Common myeloid progenitor, CD34-positive (primary cell): Measurements from ENCODE around the gene TMEM163.

Experiments used
- CTCF ChIA-PET: fragments of 350-600 bp; sonication (Branson Sonifier 250); formaldehyde crosslinking; loops from one replicate; lab custom pipeline; 2021; ENCODE audit warnings: antibody characterized with exemption; lab: Charles Lee
- POLR2A ChIA-PET: fragments of 350-600 bp; sonication (Branson Sonifier 250); formaldehyde crosslinking; loops from one replicate; lab custom pipeline; 2021; ENCODE audit warnings: antibody characterized with exemption; lab: Charles Lee
- DNase-seq, 3 donors: peaks; one replicate each; pipeline versions ENCODE4 v3.0.0 to v3.0.0-alpha.2; 2013
- H3K27ac ChIP-seq, 2 experiments: 1 replicate in 1 of 2; 2 replicates in 1 of 2; pipeline ENCODE4 v1.7.0; 2013; ENCODE audit warnings: inconsistent platforms in 2 of 2, low read length in 2 of 2, mild to moderate bottlenecking in 2 of 2, low read depth in 1 of 2, moderate library complexity in 1 of 2; ENCODE audit not compliant: severe bottlenecking in 2 of 2, insufficient read depth in 1 of 2, poor library complexity in 1 of 2
- H3K27me3 ChIP-seq, 5 experiments: replicated peaks in 2 of 5; 1 replicate in 3 of 5; 2 replicates in 2 of 5; pipeline versions ENCODE4 v1.6.1 to v1.7.0; 2013; ENCODE audit warnings: low read length in 4 of 5, mild to moderate bottlenecking in 2 of 5, moderate library complexity in 2 of 5, inconsistent platforms in 1 of 5; ENCODE audit not compliant: insufficient read depth in 5 of 5, control insufficient read depth in 4 of 5
- H3K36me3 ChIP-seq, 4 experiments: 1 replicate in 2 of 4; 2 replicates in 2 of 4; pipeline versions ENCODE4 v1.6.1 to v1.7.0; 2013; ENCODE audit warnings: low read length in 3 of 4, control low read depth in 1 of 4, mild to moderate bottlenecking in 1 of 4; ENCODE audit not compliant: control insufficient read depth in 4 of 4, insufficient read depth in 4 of 4
- H3K4me1 ChIP-seq, 4 experiments: 1 replicate in 3 of 4; 2 replicates in 1 of 4; pipeline versions ENCODE4 v1.6.1 to v1.7.1; 2013; ENCODE audit warnings: low read length in 3 of 4, mild to moderate bottlenecking in 3 of 4, control low read depth in 1 of 4, inconsistent platforms in 1 of 4, moderate library complexity in 1 of 4; ENCODE audit not compliant: control insufficient read depth in 4 of 4, insufficient read depth in 4 of 4; ENCODE audit errors: control extremely low read depth in 1 of 4
- H3K4me3 ChIP-seq, 7 experiments: 1 replicate in 4 of 7; 2 replicates in 3 of 7; pipeline versions ENCODE4 v1.5.1 to v1.7.0; 2013; ENCODE audit warnings: mild to moderate bottlenecking in 7 of 7, low read length in 6 of 7, moderate library complexity in 6 of 7, inconsistent platforms in 2 of 7, low read depth in 2 of 7, control low read depth in 1 of 7; ENCODE audit not compliant: insufficient read depth in 4 of 7, control insufficient read depth in 1 of 7; ENCODE audit errors: extremely low read depth in 1 of 7
- H3K9me3 ChIP-seq, 5 experiments: 1 replicate in 4 of 5; 2 replicates in 1 of 5; pipeline versions ENCODE4 v1.6.1 to v1.7.1; 2013; ENCODE audit warnings: low read length in 4 of 5, mild to moderate bottlenecking in 2 of 5, inconsistent platforms in 1 of 5, low read depth in 1 of 5, moderate library complexity in 1 of 5; ENCODE audit not compliant: control insufficient read depth in 4 of 5, insufficient read depth in 2 of 5; ENCODE audit errors: control extremely low read depth in 1 of 5
- WGBS: methylation state at CpG from one replicate; pipeline ENCODE4 v1.1.5; 2013; ENCODE audit not compliant: insufficient coverage; 5-methylcytosine and 5-hydroxymethylcytosine counted together

The TMEM163 gene

DNA sequence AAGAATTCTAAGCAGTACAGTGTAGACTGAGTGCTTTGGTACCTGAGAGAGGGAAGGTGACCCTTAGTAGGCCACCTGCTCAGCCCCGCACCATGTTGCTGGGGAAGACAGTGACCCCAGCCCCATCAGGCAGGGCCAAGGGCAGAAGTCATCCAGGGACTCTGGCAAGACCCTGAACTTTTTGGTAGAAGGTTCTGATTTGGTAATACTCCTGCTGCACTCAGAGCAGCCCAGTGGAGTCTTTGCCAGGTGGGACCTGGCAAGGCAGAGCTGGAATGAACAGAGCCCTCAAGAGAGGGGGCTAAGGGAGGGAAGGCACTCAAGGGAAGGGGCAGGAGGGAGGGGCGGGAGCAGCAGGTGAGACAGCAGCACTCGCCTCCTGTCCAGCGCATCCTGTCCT is 273.7 kb downstream of the TMEM163 start:
- POLR2A ChIA-PET = interaction anchor here (0.5 kb wide), 1 partner anchor 1598 kb away, joined by 3 read pairs; no protein-coding TSS in a partner anchor
- H3K27me3 ChIP-seq = no peaks in the 10 kb centered on the region
- H3K27ac ChIP-seq = no peak overlapping the region
- WGBS = 100% methylated on average over 4 of the region's 4 CpGs
- peaks cover 0 to 50% (median 17%) of the 10 kb centered on the region in 4 experiments for H3K36me3 ChIP-seq
- no peaks in the 10 kb centered on the region for H3K4me1 ChIP-seq
- no peaks in the 10 kb centered on the region for H3K9me3 ChIP-seq
- CTCF ChIA-PET = no interaction called here
- H3K4me3 ChIP-seq = no peak overlapping the region
- DNase-seq = no peak

DNA sequence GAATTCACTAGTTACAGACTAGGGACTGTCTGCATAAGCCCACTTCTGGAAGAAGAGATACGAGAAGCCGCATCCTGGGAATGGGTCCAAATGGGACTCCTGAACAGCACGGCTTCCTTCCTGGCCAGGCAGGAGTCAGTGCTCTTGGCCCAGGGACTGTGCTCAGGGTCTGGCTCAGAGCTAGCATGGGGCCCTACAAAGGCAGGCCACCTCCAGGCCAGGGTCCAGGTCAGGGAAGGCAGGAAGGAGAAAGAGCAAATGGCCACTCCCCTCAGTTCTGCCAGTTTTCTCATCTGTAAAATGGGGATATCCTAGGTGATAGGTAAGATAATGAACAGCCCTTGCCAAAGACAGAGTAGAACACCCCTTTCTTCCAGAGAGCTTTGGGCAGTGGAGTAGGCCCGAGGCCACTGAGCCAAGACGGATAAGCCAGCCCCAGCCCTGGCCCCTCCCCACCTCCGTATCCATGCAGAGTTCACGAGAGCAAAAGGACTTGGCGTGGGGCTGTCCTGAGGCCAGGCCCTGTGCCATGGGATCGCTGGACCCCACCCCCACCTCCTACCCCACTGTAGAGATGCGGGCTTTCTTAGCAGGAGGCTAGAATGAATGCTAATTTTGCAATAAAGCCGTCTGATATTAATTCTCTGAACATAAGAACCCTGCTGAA is 274.9 kb downstream of the TMEM163 start:
- 84% methylated on average over 5 of the region's 11 CpGs for WGBS
- DNase-seq = no peak
- H3K27ac ChIP-seq = no peak overlapping the region
- H3K36me3 ChIP-seq = peaks cover 0 to 49% (median 19%) of the 10 kb centered on the region in 4 experiments
- no peaks in the 10 kb centered on the region for H3K9me3 ChIP-seq
- no peak overlapping the region for H3K4me3 ChIP-seq
- H3K27me3 ChIP-seq = no peaks in the 10 kb centered on the region
- CTCF ChIA-PET = interaction anchor here (0.7 kb wide), 1 partner anchor 10 kb away, joined by 3 read pairs; no protein-coding TSS in a partner anchor
- POLR2A ChIA-PET = no interaction called here
- H3K4me1 ChIP-seq = no peaks in the 10 kb centered on the region

DNA sequence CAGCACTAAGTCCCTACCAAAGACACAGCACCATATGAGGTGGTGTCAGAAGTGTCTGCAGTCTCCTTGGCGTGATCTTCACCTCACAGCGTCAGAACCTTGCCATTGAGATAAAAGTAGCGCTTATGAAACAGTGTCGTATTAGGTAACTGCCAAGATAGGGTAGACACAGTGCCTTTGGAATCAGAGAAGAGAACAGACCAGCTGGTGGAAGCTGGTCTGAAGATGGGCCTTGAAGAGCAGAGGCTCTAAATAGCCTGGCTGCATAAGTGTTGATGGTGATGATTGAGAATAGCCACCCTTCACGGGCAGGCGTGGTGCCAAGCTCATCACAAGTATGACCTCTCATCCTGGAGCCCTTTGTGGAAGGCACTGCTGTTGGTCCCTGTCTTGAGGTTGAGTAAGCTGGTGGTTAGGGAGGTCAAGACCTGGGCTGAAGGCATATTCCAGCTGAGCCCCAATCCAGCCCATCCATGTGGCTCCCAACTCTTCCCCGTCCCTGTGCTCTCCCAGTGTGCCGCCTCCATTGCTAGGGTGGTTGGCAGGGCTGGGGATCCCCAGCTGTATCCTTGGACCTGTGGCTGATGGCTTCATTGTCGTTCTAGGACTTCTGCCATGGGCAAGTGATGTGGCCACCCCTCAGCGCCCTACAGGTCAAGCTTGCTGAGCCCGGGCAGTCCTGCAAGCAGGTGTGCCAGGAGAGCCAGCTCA is 277.5 kb downstream of the TMEM163 start:
- WGBS = 100% methylated on average over 11 of the region's 11 CpGs
- ChIA-PET POLR2A (no interaction called here), CTCF (interaction anchor here (1.0 to 2.3 kb wide), 5 partner anchors 10 to 460 kb away, joined by 3 to 9 read pairs (median 3); no protein-coding TSS in a partner anchor)
- no peaks in the 10 kb centered on the region for H3K27me3 ChIP-seq
- DNase-seq = no peak
- no peak overlapping the region for H3K4me3 ChIP-seq
- H3K27ac ChIP-seq = no peak overlapping the region
- H3K36me3 ChIP-seq = peaks cover 0 to 45% (median 9%) of the 10 kb centered on the region in 4 experiments
- no peaks in the 10 kb centered on the region for H3K4me1 ChIP-seq
- no peaks in the 10 kb centered on the region for H3K9me3 ChIP-seq

DNA sequence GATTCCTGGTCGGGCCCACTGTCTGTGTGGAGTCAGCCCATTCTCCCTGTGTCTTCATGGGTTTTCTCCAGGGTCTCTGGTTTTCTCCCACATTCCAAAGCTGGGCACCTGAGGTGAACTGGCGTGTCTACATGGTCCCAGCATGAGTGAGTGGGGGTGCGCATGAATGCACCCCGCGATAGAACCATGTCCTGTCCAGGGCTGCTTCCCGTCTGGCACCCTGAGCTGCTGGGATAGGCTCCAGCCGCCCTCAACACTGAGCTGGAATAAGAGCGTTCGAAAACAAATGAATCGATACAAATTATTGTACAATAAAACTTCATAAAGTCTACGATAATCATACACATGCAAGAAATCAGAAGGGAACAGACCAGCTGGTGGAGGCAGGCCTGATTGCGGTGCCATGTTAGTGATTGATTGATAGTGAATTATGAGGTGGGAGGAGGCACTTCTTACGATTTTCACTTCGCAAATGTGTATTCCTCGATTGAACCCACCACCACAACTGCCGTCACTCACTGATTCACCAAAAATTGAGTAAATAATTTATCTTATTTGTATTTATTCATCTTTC is 278.4 kb downstream of the TMEM163 start:
- H3K27me3 ChIP-seq = no peaks in the 10 kb centered on the region
- no peak for DNase-seq
- peaks cover 0 to 45% (median 10%) of the 10 kb centered on the region in 4 experiments for H3K36me3 ChIP-seq
- ChIA-PET CTCF (interaction anchor here (1.0 to 1.3 kb wide), 3 partner anchors 10 to 460 kb away, joined by 3 to 6 read pairs (median 3); no protein-coding TSS in a partner anchor), POLR2A (no interaction called here)
- H3K4me3 ChIP-seq = no peak overlapping the region
- H3K9me3 ChIP-seq = no peaks in the 10 kb centered on the region
- no peaks in the 10 kb centered on the region for H3K4me1 ChIP-seq
- 99% methylated on average over 7 of the region's 16 CpGs for WGBS
- H3K27ac ChIP-seq = no peak overlapping the region

DNA sequence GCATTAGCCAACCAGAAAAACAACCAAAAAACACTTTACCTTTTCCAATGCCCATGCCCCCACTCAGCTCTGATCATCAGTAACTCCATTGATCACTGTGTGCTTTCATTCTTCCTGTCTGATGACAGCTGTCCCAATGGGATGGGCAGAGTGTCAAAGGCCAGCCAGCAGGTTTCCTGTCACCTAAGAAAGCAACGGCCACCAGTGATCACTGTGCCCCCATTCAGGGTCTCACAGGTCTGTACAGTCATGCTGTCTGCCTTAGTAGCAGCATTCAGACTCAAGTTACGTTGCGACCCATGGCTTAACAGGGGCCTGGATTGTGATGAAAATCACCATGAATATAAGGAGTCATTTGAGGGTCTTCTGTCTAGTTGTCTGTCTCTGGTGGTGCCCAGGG is 280.4 kb downstream of the TMEM163 start:
- no peak for DNase-seq
- CTCF ChIA-PET = interaction anchor here (1.3 to 1.6 kb wide), 2 partner anchors 13 to 26 kb away, joined by 4 to 10 read pairs; no protein-coding TSS in a partner anchor
- Histone ChIP-seq H3K9me3 (no peaks in the 10 kb centered on the region), H3K27me3 (no peaks in the 10 kb centered on the region), H3K4me1 (no peaks in the 10 kb centered on the region), H3K4me3 (no peak overlapping the region), H3K27ac (no peak overlapping the region), H3K36me3 (peaks cover 0 to 41% (median 14%) of the 10 kb centered on the region in 4 experiments)
- 64% methylated on average over 1 of the region's 3 CpGs for WGBS
- POLR2A ChIA-PET = no interaction called here

DNA sequence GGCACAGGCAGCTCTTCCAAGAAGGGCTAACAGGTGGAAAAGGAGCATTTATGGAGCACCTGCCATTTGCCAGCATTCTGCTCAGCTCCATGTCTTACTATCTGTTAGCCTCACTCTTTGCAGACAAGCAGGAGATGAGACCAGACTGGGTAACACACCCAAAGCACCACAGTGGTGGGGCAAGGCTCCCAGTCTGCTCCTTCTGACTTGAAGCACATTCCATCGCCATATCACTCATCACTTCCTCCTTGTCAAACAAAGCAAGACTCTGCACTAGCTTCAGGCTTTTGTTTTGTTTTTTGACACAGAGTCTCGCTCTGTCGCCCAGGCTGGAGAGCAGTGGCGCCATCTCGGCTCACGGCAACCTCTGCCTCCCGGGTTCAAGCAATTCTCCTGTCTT is 282.1 kb downstream of the TMEM163 start:
- Histone ChIP-seq H3K36me3 (peaks cover 4 to 35% (median 15%) of the 10 kb centered on the region in 4 experiments), H3K9me3 (no peaks in the 10 kb centered on the region), H3K4me3 (no peak overlapping the region), H3K4me1 (peaks cover 0 to 5% (median 0%) of the 10 kb centered on the region in 4 experiments), H3K27me3 (no peaks in the 10 kb centered on the region), H3K27ac (no peak overlapping the region)
- CTCF ChIA-PET = interaction anchor here (1.3 to 3.3 kb wide), 3 partner anchors 15 to 551 kb away, joined by 3 to 11 read pairs (median 4); no protein-coding TSS in a partner anchor
- DNase-seq = no peak
- WGBS = 91% methylated on average over 7 of the region's 7 CpGs
- POLR2A ChIA-PET = no interaction called here
